ENCODE measurements around the gene FAHD1.
A peak's percentile ranks its signal among the peaks of the same experiment; 100 is the strongest.
"Not testable (repeated sequence)": the region's sequence is repeated elsewhere in the genome, so short reads cannot be mapped to it uniquely, and the experiment has no call there.

The FAHD1 gene

GRCh38 chr16:1790261-1790610 is 36.8 kb upstream of the FAHD1 start:
- no peak for DNase-seq

GRCh38 chr16:1790611-1791255 is 36.3 kb upstream of the FAHD1 start:
- no peak for DNase-seq

DNA sequence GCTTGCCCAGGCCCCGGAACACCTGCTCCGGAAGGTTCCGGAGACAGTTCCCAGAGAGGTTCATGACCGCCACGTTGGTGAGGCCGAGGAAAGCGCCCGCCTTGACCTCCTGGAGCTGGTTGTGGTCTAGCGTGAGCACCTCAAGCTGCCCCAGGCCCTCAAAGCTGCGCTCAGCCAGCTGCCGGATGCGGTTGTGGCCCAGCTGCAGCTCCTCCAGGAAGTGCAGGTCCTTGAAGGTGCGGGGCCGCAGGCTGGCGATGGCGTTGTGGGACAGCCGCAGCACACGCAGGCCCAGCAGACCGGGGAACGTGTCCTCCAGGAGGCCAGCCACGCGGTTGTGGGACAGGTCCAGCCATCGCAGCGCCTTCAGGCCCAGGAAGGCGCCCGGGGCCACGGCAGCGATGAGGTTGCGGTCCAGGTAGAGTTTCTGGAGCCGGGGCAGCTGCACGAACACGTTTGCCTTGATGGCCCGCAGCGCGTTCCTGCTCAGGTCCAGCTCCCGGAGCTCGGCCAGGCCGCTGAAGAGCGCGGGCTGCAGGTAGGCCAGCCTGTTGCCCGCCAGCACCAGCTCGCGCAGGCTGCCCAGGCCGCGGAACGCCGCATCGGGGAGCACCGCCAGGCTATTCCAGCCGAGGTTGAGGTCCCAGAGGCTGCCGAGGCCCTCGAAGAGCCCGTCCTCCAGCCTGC is 35.6 kb upstream of the FAHD1 start:
- DNase-seq = no peak

GRCh38 chr16:1791943-1792812 is 34.8 kb upstream of the FAHD1 start:
- no peak for DNase-seq

GRCh38 chr16:1792836-1793577 is 34.0 kb upstream of the FAHD1 start:
- no peak for DNase-seq

- DNase-seq = no peak
These were observed 33.3 kb upstream of the FAHD1 start, which contains the start of gene IGFALS for GRCh38 chr16:1793578-1794220. TSS of gene IGFALS (minus strand) at chr16:1793705. CDS start at chr16:1793652, 53 bp downstream.

GRCh38 chr16:1794221-1794871 is 32.7 kb upstream of the FAHD1 start:
- no peak for DNase-seq

DNA sequence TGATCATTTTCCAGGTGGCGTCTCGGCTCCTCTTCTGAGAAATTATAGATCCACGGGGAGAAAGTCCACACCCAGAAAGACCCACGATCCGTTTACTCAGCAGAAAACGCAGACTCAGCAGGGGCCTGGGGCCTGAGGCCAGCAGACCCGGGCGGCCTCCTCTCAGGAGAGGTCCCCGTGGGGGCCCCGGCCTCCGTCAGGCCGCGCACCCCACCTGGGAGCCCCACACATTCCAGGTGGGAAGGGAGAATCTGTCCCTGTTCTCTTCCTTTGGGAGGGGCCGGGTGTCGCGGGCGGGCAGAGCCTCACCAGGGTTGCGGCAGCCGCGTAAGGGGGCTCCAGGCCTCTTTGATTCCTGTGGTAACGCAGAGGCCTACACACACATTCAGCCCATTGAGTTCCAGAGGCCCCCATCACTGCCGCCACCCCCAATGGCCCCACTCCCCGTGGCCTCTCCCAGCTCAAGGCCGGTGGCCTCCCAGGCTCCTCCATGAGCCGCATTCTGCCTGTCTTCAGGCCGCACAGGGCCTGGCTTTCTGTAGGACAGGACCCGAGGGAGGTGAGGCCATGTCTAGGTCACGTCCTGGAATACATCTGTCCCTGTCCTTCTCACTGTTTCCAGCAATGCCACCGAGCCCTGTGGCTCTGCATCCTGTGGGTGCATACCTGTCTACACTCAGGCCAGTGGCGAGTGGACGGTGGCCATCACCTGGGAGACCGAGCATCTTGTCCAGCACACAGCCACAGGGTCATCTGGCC is 31.9 kb upstream of the FAHD1 start:
- DNase-seq = no peak

- not testable (repeated sequence) for DNase-seq
These were observed 27.7 kb upstream of the FAHD1 start for GRCh38 chr16:1799263-1799662.

- no peak for DNase-seq
These were observed 26.3 kb upstream of the FAHD1 start for GRCh38 chr16:1800701-1801100.

- no peak for DNase-seq
These were observed 19.4 kb upstream of the FAHD1 start for GRCh38 chr16:1807626-1808025.

GRCh38 chr16:1808691-1809090 is 18.3 kb upstream of the FAHD1 start:
- no peak for DNase-seq

- DNase-seq = no peak
These were observed 17.7 kb upstream of the FAHD1 start for GRCh38 chr16:1809281-1809801.

GRCh38 chr16:1810106-1810505 is 16.9 kb upstream of the FAHD1 start:
- no peak for DNase-seq

- no peak for DNase-seq
These were observed 16.5 kb upstream of the FAHD1 start for GRCh38 chr16:1810536-1810935.

- DNase-seq = peak; percentile 8
These were observed 14.3 kb upstream of the FAHD1 start for GRCh38 chr16:1812732-1813163.

DNA sequence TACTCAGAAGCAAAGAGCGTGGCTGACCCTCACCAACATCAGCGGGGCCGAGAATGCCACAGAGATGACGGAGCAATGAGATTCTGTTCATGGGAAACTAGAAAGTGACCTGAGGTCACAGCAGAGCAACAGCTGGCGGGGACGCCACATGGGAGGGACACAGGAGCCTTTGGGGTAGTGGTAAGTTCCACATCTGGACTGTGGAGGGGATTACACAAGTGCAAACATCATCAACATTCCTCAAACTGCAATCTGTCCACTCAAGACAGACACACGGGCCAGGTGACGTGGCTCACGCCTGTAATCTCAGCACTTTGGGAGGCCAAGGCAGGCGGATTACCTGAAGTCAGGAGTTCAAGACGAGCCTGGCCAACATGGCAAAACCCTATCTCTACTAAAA is 11.5 kb upstream of the FAHD1 start:
- DNase-seq = no peak

DNA sequence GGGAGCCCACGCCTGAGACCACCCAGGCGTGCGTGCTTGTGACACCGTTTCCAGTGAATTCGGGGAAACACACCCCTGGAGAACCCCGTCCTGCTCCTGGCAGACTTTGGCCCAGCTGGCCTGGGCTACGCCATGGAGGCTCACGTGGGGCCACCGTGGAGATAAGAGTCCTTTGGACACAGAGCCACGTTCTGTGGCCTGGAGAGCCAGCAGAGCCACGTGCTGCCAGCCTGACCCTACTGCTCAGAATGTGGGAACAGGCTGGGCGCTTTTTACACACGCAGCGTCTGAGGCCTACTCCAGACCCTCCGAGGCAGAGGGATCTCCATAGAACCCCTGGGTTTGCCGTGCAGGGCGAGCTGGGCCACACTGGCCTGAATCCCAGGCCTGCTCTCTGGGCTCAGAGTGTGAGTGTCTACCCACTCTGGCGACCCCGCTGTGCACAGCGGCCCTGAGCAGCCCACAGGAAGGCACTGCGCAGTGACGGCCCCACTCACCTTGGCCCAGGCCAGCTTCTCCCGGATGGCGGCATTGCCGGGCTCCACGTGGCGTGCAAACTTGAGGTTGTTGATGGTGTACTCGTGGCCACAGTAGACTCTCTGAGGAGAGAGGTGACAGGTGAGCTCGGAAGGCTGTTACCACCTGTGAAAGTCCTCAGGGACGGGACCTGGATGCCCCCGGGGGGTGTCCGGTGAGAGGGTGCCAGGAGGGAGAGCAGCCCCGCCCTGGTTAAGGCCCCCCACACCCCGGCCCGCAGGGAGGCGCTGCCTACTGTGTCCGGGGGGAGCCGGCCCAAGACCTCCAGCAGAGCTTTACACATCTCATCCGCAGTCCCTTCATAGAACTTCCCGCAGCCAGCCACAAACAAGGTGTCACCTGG is 10.4 kb upstream of the FAHD1 start:
- no peak for DNase-seq

- no peak for DNase-seq
These were observed 9.8 kb upstream of the FAHD1 start for GRCh38 chr16:1817276-1817589.

GRCh38 chr16:1817716-1818115 is 9.3 kb upstream of the FAHD1 start:
- DNase-seq = no peak

Data from CD4-positive, alpha-beta T cell treated with Interleukin-4 for 4 hours (primary cell).